MM.1S (cell line): ENCODE results near the gene ATP2C1.

Source experiments
- DNase-seq: peaks from one replicate; pipeline ENCODE4 v3.0.0-alpha.2; 2015
- H2AFZ ChIP-seq: fragments of 300-600 bp; sonication (generic); 2 replicates; pipeline ENCODE4 v1.6.0; 2016; ENCODE audit warnings: antibody characterized with exemption, low read length
- H3F3A ChIP-seq: fragments of 300-600 bp; sonication (generic); 2 replicates; pipeline ENCODE4 v1.6.1; 2016; ENCODE audit warnings: mild to moderate bottlenecking, antibody characterized with exemption, low read length, moderate library complexity, mixed read lengths; ENCODE audit not compliant: insufficient read depth
- H3K27ac ChIP-seq: fragments of 300-600 bp; sonication (generic); 2 replicates; pipeline ENCODE4 v1.5.1; 2016; ENCODE audit warnings: mild to moderate bottlenecking, low read length
- H3K27me3 ChIP-seq: fragments of 300-600 bp; sonication (generic); replicated peaks from 2 replicates; pipeline ENCODE4 v1.6.0; 2016; ENCODE audit warnings: low read length; ENCODE audit not compliant: insufficient read depth
- H3K36me3 ChIP-seq: fragments of 300-600 bp; sonication (generic); replicated peaks from 2 replicates; pipeline ENCODE4 v1.6.1; 2016; ENCODE audit warnings: mild to moderate bottlenecking, low read length, mixed read lengths; ENCODE audit not compliant: insufficient read depth
- H3K4me1 ChIP-seq: fragments of 300-600 bp; sonication (generic); 2 replicates; pipeline ENCODE4 v1.6.1; 2016; ENCODE audit warnings: low read length, mixed read lengths
- H3K4me2 ChIP-seq: fragments of 300-600 bp; sonication (generic); 2 replicates; pipeline ENCODE4 v1.6.0; 2016; ENCODE audit warnings: low read depth, low read length
- H3K4me3 ChIP-seq: fragments of 300-600 bp; sonication (generic); 2 replicates; pipeline ENCODE4 v1.5.1; 2016; ENCODE audit warnings: low read length, mixed read lengths
- H3K79me2 ChIP-seq: fragments of 300-600 bp; sonication (generic); 2 replicates; pipeline ENCODE4 v1.6.1; 2016; ENCODE audit warnings: mixed run types, low read length, mixed read lengths
- H3K9ac ChIP-seq: fragments of 300-600 bp; sonication (generic); 2 replicates; pipeline ENCODE4 v1.6.1; 2016; ENCODE audit warnings: low read length, mixed read lengths
- H3K9me2 ChIP-seq: fragments of 300-600 bp; sonication (generic); replicated peaks from 2 replicates; pipeline ENCODE4 v1.6.1; 2016; ENCODE audit warnings: mild to moderate bottlenecking, low read length, mixed read lengths; ENCODE audit not compliant: insufficient read depth
- H3K9me3 ChIP-seq: fragments of 300-600 bp; sonication (generic); replicated peaks from 2 replicates; pipeline ENCODE4 v1.6.1; 2016; ENCODE audit warnings: mild to moderate bottlenecking, low read length, mixed read lengths; ENCODE audit not compliant: insufficient read depth
- H4K20me1 ChIP-seq: fragments of 300-600 bp; sonication (generic); 2 replicates; pipeline ENCODE4 v1.6.1; 2016; ENCODE audit warnings: mild to moderate bottlenecking, low read length, moderate library complexity, mixed read lengths; ENCODE audit not compliant: insufficient read depth
- EZH2 ChIP-seq: fragments of 300-600 bp; sonication (generic); optimal IDR thresholded peaks from 2 replicates; pipeline ENCODE3; 2017; ENCODE audit warnings: low read depth, mild to moderate bottlenecking, antibody characterized with exemption, low read length, mixed read lengths
- EZH2phosphoT487 ChIP-seq: fragments of 300-600 bp; sonication (generic); IDR thresholded peaks from 2 replicates; pipeline ENCODE4 v1.6.1; 2018; ENCODE audit warnings: antibody characterized with exemption, low read length
- TF ChIP-seq, protein P1 (sequence below): fragments of 300-600 bp; sonication (generic); IDR thresholded peaks from 2 replicates; pipeline ENCODE4 v1.5.1; 2016; ENCODE audit warnings: antibody characterized with exemption, low read length, mixed read lengths

The ATP2C1 gene

DNA sequence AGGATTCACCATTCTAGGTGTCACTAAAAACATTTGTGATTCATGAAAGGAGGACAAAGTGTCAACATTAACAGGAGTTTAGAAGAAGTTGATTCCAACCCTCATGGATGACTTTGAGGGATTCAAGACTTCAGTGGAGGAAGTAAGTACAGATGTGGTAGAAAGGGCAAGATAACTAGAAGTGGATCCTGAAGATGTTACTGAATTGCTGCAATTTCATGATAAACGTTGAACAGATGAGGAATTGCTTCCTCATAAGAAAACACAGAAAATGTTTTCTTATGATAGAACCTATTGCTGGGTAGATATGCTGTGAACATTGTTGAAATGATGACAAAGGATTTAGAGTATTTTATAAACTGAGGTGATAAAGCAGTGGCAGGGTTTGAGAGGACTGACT is 23.5 kb upstream of the ATP2C1 start:
- DNase-seq: no peak
- TF ChIP-seq EZH2: no peak
- TF ChIP-seq, protein P1, sequence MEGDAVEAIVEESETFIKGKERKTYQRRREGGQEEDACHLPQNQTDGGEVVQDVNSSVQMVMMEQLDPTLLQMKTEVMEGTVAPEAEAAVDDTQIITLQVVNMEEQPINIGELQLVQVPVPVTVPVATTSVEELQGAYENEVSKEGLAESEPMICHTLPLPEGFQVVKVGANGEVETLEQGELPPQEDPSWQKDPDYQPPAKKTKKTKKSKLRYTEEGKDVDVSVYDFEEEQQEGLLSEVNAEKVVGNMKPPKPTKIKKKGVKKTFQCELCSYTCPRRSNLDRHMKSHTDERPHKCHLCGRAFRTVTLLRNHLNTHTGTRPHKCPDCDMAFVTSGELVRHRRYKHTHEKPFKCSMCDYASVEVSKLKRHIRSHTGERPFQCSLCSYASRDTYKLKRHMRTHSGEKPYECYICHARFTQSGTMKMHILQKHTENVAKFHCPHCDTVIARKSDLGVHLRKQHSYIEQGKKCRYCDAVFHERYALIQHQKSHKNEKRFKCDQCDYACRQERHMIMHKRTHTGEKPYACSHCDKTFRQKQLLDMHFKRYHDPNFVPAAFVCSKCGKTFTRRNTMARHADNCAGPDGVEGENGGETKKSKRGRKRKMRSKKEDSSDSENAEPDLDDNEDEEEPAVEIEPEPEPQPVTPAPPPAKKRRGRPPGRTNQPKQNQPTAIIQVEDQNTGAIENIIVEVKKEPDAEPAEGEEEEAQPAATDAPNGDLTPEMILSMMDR: no peak
- no peak for TF ChIP-seq EZH2phosphoT487
- no peak overlapping the region for H3K4me2 ChIP-seq

DNA sequence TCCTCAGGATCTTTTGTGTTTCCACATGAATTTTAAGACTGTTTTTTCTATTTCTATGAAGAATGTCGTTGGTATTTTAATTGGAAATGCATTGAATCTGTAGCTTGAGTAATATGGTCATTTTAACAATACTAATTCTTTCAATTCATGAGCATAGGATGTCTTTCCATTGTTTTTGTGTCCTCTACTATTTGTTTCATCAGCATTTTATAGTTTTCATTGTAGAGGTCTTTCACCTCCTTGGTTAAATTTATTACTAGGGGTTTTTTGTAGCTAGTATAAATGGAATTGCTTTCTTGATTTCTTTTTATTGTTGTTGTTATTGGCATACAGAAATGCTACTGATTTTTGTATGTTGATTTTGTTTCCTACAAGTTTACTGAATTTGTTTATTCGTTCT is 17.3 kb upstream of the ATP2C1 start:
- Histone ChIP-seq H3K4me3 (no peak overlapping the region), H3K79me2 (peaks cover 41% of the 10 kb centered on the region), H3K9ac (no peak overlapping the region), H4K20me1 (no peaks in the 10 kb centered on the region), H3F3A (no peaks in the 10 kb centered on the region), H3K9me3 (no peaks in the 10 kb centered on the region), H3K4me1 (no peaks in the 10 kb centered on the region), H3K4me2 (no peak overlapping the region), H3K36me3 (no peaks in the 10 kb centered on the region), H3K9me2 (no peaks in the 10 kb centered on the region), H2AFZ (no peak overlapping the region), H3K27ac (no peak overlapping the region), H3K27me3 (no peaks in the 10 kb centered on the region)
- TF ChIP-seq EZH2phosphoT487 (no peak), EZH2 (no peak)
- TF ChIP-seq, protein P1: no peak
- DNase-seq: no peak

More for the DNA sequence above, 23.5 kb upstream of the ATP2C1 start:
- Histone ChIP-seq H2AFZ (no peak overlapping the region), H3K27me3 (no peaks in the 10 kb centered on the region), H3K9me2 (no peaks in the 10 kb centered on the region), H3K36me3 (no peaks in the 10 kb centered on the region), H3K9ac (no peak overlapping the region), H3K27ac (no peak overlapping the region), H3F3A (no peaks in the 10 kb centered on the region), H3K79me2 (peaks cover 17% of the 10 kb centered on the region), H4K20me1 (no peaks in the 10 kb centered on the region), H3K4me1 (no peaks in the 10 kb centered on the region), H3K4me3 (no peak overlapping the region), H3K9me3 (no peaks in the 10 kb centered on the region)

DNA sequence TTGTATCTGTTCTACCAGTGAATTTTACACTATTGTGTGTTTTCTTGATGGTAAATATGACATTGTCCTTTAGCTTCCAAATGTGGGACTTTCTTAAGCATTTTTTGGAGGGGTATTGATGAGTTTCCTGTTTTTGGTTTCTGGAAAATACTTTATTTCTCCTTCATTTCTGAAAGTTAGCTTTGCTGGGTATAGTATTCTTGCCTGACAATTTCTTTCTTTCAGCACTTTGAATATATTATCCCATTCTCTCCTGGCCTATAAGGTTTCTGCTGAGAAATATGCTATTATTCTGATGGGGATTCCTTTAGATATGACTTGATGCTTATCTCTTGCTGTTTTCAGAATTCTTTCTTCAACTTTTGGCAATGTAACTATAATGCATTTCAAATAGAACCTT is 15.4 kb upstream of the ATP2C1 start:
- Histone ChIP-seq H4K20me1 (no peaks in the 10 kb centered on the region), H3K79me2 (peaks cover 57% of the 10 kb centered on the region), H3K4me2 (no peak overlapping the region), H3K9ac (no peak overlapping the region), H3K9me3 (no peaks in the 10 kb centered on the region), H3K36me3 (no peaks in the 10 kb centered on the region), H3K27me3 (no peaks in the 10 kb centered on the region), H3K4me1 (no peaks in the 10 kb centered on the region), H3K9me2 (no peaks in the 10 kb centered on the region), H2AFZ (no peak overlapping the region), H3K4me3 (no peak overlapping the region), H3F3A (no peaks in the 10 kb centered on the region), H3K27ac (no peak overlapping the region)
- TF ChIP-seq, protein P1: no peak
- TF ChIP-seq EZH2phosphoT487: no peak
- no peak for TF ChIP-seq EZH2
- no peak for DNase-seq
